Measurements from ENCODE around the gene UCP2.

The UCP2 gene

DNA sequence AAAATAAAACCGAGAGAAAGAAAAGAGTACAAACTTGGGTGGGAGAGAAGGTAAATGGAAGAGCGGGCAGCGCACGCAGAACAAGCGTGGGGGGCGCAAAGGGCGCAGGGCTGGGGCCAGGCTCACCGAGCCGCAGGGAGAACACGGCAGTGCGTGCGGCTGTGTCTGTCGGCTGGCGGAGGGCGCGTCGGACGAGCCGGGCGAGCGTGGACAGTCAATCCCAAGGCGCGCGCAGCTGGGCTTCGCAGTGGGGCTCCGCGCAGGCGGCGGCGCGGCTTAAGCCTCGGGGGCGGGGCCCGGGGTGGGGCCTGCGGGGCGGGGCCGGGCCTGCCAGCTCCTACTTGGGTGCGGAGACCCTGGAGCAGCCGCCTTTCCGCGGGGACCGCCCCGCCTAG lies at the start of gene UCP2:
UCP2 (minus strand) TSS at position 249 of the 395 bp plus-strand sequence. CDS start 4,465 bp downstream, outside the sequence.
- DNase-seq, result peak; percentile 86

DNA sequence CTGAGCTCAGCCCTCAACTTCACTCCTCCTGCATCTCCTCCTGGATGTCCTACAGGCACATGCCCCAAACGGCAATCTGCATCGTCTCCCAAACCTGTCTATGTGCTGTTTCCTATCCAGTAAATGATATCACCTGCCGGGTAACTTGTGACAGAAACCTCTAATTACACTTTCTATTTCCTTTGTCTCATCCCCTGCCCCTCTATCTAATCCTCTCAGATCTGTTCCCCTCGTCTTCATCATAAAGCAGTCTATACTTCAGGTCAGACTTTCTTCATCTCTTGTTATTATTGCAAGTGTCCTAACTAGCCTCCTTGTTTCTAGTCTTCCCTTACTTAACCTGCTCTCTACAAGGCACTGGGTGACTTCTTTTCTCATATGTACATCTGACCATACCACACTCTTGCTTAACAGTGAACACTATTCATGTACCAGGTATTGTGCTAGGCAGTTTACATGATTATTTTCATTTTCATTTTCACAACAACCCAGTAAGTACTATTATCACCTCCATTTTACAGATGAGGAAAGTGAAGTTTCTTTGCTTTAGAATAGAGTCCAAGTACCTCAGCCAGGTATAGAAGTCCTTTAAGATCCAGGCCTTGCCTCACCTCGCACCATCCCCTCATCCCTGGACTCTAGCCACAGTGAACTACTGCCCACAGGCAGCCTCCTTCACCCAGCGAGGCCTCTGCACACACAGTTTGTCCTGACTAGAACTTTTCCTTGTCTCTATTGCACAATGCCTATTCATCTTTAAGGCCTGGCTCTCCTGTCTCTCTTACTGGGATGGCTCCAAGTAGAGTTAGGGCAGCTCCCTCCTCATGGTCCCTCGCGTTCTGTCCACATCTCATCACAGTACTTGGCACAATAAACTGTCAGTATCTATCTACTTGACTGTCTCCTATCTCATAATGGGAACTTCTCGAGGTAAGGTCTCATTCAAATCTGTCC lies 48.4 kb upstream of the UCP2 start:
- DNase-seq, result no peak

DNA sequence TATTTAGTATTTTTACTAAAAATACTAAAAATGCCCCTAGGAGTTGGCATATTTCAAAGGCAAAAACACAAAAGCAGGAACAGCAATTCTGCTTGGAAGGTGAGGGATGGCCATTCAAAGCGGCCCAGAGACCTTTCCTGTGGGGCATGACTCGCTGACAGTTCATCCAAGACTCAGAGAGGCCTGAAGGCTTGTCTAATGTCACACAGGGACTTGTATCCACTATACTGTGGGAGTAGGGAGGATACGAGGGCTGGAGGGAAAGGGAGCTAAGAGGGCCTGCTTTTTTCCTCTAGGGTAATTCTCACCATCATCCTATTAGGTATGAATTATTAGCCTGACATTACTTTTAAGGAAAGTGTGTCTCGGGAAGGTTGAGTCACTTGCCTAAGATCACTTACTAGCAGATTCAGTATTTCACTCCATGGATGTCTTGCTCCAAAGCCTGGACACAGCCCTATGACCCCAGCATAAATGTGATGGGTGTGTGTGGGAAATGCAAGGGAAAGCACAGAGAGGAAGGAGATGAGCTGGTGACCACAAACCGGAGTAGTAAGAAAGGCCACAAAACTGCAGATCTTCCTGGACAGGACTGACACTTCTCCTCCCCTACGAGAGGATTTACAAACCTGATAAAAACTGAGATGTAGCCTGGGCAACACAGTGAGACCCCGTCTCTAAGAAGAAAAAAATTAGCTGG lies 43.0 kb upstream of the UCP2 start:
- DNase-seq, result peak; percentile 54

DNA sequence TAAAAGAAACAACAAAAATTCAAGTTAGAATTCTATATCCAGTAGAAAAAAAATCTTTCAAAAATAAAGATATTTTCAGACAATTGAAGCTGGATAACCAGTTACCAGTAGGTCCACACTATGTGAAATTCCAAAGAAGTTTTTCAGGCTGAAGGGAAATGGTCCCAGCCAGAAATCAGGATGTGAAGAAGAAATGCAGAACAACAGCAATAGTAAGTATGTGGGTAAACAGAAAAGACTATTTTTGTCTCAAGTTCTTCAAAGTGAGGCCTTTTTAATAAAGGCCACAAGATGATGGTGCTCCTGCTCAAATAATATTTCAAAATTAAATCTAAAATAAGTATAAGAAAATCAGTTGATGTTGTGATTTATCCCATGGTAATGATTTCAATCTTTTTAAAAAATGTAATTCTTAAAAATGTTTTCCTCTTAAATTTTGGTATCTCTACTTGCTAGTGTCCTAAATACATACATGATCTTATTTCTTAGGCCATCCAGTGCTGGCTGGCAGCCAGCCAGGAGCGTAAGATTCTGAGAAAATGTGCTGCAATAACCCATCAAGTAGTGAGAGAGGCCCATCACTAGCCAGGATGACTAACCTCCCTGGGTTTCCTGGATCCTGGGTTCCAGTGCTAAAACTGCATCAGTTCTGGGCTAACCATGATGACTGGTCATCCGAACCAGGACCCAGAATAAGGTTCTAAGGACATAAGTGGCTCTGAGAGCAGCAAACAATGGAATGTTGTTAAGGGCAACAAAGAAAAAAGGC lies 41.8 kb upstream of the UCP2 start:
- peak; percentile 67 for DNase-seq

DNA sequence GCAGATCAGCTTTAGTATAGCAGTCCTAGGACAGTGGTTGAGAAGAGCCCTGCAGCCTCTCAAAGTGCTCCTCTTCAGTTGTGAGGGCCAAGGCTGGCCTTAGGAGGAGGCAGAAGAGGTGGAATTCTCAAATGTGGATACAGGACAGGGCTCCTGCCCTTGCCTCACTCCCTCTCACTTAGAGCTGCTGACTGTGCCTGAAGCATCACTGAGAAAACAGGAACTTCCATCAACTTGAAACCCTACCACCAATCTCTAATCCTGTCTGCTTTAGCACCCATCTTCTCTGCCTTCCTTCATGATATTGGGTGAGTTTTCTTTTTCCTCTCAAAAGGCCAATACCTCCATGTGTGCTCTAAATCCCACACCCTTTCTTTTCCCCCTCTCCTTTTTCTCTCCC lies 40.6 kb upstream of the UCP2 start:
- no peak for DNase-seq

GRCh38 chr11:74022546-74022945 lies 39.9 kb upstream of the UCP2 start:
- DNase-seq, result no peak

DNA sequence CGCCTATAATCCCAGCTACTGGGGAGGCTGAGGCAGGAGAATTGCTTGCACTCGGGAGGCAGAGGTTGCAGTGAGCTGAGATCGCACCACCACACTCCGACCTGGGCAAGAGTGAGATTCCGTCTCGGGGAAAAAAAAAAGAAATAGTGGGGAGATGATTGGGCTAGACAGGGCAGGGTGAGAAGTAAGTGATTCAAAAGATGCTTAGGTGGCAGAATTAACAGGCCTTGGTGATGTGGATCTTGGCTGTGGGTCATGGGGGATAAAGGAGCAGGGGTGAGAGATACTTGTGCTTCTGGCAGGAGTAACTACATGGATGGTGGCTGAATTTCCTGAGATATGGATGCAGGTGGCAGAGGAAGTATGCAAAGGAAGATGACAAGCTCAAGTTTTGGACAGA lies 39.4 kb upstream of the UCP2 start:
- no peak for DNase-seq

DNA sequence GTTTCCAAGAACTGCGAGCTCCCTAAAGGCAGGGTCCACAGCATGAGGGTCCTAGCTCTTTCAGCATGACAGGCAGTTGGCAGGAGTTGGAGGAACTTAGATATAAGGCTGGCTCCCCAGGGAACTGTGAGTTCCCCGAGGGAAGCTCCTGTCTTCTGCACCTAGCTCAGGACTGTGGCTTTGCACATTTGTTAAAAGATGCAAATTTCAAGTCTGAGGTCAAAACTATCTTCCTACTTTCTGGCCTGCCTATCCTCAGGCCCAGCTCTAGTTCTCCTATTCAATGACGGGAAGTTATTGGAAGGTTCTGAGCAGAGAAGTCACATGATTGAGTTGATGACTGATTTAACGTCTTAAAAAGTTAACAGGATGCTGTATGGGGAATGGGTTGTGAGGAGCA lies 37.9 kb upstream of the UCP2 start:
- peak; percentile 45 for DNase-seq

DNA sequence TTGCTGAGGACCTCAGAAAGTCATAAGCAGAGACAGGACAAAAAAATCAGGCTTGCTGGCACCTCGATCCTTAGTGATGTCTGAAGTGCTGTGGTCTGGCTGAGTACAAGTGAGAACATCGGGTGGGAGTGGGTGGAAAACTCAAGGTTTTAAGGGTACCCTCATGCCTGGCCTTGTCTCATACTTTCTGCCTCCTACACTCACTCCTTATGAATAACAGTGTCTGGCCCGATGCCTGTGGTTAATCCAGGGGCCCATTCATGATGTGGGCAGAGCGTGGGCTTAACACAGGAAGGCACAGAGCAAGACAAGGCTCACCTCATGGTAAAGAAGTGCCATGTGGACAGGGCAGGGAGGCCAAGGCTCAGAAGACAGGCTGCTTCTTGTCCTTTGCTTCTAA lies 37.2 kb upstream of the UCP2 start:
- DNase-seq, result no peak

DNA sequence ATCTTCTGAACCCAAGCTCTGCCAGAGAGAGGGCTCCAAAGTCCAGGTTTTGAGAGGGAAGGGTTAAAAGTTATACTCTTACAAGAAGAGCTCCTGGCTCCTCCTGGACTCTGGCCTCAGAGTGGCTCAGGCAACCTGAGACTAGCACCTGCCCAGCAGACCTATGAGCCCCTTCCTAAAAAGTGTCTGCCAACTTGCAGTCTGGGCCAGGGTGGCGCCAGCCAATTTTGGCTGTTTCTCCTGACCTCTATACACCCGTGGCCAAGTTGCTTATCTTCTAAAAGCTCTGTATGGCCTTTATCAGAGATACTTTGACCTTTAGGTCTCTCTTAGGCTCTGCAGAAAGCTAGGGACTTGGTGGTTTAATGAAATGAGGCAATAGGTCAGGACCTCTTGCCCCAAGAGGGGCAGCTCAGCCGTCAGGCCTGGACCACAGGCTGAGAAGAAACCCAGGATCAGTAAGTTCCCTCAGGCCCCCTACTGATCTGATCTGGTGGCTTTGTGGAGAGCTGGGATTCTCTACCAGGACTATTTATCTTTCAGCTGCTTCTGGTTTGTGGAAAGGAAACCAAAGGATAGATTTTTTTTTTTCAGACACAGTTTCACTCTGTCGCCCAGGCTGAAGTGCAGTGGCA lies 36.6 kb upstream of the UCP2 start:
- DNase-seq, result no peak

GRCh38 chr11:74018331-74019005 lies 35.8 kb upstream of the UCP2 start:
- DNase-seq, result peak; percentile 66

DNA sequence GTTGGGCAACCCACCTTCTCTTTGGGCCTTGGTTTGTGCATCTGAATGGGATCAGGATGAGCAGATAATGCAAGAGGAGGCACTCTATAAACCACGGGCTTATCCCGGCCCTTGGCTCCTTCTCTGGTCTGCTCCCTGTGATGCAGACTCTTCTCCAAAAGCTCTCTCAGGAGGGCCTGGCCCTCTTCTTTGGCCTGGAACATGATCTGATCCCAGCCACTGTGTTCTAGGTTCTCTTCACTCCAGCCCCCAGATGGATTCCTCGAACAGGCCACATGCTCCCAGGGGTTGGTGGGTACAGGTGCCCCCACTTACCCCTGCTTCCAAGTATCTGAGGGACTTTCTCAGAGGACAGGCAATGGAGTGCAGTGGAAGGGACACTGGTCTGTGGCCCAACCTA lies 35.0 kb upstream of the UCP2 start:
- no peak for DNase-seq

DNA sequence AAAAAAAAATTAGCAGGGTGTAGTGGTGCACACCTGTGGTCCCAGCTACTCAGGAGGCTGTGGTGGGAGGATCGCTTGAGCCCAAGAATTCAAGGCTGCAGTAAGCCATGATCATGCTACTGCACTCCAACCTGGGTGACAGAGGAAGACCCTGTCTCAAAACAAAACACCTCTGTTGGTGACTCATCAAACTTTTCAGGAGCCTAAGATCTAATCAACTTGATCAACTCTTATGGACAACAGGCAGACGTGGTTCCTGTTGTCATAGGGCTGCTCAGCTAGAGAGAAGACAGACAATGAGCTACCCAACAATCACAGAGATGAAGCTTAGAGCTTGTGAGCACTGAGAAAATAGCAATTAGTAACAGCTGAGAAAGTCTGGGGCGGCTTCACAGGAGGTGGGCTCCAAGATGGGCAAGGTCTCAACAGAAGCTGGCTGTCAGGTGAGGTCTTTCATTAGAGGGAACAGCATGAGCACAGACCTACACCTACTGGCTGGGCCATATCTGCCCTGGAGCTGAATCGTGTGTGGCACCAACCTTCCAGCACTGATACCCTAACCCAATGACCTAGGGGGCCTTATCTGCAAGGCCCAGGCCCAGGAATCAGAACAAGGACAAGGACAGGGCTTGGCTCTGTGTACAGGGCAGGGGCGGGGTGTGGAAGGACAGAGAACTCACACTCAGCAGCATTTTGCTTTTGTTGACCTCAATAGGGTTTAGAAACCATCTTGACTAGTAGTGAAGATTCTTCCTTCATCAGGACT lies 33.5 kb upstream of the UCP2 start:
- DNase-seq, result no peak

DNA sequence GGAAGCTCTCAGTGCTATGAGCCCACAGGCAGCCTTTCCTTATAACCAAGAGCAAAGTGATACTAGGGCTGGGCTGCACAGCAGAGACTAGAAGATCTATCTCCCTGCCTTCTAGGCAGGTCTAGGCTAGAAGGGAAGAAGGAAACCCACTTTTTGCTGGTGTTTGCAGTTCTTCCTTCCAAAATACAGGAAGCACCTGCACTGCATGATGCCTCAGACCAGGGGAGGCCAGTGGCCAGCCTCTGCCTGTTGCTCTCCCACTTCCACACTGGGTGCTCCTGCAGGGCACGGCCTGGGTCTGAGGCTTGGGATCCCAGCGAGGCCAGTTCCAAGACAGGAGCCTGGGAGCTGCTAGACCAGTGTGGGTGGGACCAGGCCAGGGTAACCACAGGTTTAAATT lies 32.2 kb upstream of the UCP2 start:
- no peak for DNase-seq

GRCh38 chr11:74013141-74013540 lies 30.5 kb upstream of the UCP2 start:
- no peak for DNase-seq

DNA sequence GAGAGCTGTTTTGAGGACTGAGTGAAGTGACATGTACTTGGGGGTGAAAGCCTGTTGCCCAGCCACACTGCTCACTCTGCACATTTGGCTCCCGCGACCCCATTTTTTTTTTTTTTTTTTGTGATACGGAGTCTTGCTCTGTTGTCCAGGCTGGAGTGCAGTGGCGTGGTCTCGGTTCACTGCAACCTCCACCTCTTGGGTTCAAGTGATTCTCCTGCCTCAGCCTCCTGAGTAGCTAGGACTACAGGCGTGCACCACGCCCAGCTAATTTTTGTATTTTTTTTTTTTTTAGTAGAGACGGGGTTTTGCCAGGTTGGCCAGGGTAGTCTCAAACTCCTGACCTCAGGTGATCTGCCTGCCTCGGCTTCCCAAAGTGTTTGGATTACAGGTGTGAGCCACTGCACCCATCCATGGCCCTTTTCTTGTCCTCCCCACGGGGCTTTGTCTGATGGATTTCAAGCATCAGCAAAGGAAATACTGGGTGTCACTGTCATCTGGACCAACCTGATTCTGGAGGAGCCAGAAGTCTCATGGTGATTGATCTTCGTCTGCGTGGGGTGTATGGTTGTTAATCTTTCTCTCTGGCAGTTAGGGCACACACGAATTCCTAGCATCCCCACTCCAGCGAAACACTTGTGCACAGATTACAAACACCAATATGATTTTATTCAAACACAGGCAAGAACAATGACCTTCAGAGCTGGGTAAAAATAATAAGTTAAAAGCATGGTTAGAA lies 29.6 kb upstream of the UCP2 start:
- no peak for DNase-seq

- DNase-seq, result peak; percentile 66
These were observed 28.9 kb upstream of the UCP2 start for GRCh38 chr11:74011360-74012073.

DNA sequence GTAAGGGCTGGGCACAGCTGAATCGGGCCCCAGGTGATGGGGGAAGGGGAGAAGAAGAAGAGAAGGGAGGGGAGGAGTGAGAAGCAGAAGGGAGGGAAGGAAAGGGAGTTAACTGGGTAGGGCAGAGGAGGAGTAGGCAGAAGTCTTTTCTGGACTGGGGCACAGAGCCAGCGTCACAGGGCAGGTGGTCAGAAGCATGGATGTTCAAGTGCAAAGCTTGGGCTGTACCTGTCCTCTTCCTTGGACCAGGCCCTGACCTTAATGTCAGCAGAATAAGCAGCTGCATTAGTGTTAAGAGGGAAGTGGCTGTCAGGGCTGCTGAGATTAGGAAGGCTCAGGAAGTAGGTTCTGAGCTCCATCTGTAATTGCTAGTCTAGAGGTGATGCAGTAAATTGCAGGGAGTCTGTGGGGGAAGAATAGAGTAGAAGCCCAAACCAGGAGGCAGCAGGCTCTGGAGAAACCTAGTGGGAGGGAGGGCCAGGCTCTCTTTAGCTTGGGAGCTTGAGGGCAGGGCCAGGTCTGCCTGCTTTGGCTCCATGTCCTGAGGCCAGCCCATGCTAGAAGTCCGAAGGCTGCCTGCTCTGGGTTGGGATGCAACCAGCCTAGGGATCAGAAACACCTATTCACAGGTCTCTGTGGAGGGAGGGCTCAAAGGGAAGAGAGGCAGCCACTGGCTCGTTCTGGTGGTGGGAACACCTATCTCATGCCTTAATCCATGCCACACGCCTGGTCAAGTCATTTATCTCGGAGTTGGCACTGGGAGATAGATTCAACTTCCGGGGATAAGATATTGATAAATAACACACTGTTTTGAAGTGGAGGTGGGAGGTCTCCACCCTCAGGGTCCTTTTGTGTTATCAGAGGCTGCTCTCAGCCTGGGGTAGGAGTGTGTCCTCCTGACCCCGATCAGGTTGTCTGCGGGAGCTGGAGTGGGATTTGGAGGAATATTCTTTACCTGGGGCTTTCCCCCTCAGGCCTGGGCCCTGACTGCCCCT lies 28.0 kb upstream of the UCP2 start:
- DNase-seq, result no peak

Data from CD4-positive, alpha-beta T cell treated with Interferon gamma for 1 hour (primary cell).